Activated CD8-positive, alpha-beta memory T cell treated with anti-CD3 and anti-CD28 coated beads, Interleukin-2, amount 50 U/mL, for 4 hours (primary cell): ENCODE measurements around the gene CPVL.

Source experiments
- DNase-seq: peaks from one replicate; pipeline ENCODE4 v3.0.0-alpha.2; 2020

The CPVL gene

GRCh38 chr7:29086545-29086944 is 59.8 kb downstream of the CPVL start:
- DNase-seq = no peak

GRCh38 chr7:29084832-29085231 is 61.5 kb downstream of the CPVL start:
- no peak for DNase-seq

- DNase-seq = no peak
These were observed 65.5 kb downstream of the CPVL start for GRCh38 chr7:29080803-29081202.

GRCh38 chr7:29078311-29079260 is 67.8 kb downstream of the CPVL start:
- no peak for DNase-seq

DNA sequence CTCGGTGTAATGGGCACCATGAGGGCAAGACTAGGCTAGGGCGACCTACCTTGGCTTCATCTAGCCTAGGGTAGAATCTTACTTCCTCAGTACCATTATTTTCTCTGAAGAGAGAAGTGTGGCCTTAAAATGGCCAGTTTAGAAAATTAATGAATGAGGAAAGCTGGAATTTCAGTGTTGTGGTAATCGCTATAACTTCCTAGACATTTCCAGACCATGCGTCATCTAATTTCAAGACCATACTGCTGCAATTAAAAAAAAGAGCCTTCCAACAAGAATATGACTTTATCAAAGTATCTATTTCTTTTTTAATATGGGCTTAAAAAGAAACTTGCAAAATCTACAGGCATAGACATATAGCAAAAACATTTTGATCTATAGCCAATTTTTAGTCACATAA is 68.5 kb downstream of the CPVL start:
- no peak for DNase-seq

DNA sequence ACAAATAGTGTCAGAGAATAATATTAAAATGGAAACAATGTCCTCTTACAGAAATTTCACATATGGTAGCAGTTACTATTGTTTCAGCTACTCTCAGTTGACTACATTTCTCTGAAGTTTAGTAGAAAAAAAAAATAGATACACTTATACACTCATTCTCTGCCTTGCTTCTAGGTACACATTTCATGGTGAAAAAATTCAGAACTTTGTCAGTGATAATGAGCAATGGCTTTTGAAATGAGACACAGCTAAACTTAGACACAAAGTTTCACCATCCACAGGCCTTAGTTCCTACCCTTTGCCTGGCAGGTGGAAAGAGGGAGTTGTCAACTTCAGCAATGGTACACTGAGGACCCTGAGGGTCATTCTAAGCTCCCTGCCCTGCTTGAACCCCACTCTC is 69.2 kb downstream of the CPVL start:
- DNase-seq = no peak

GRCh38 chr7:29076631-29077030 is 69.7 kb downstream of the CPVL start:
- DNase-seq = no peak

DNA sequence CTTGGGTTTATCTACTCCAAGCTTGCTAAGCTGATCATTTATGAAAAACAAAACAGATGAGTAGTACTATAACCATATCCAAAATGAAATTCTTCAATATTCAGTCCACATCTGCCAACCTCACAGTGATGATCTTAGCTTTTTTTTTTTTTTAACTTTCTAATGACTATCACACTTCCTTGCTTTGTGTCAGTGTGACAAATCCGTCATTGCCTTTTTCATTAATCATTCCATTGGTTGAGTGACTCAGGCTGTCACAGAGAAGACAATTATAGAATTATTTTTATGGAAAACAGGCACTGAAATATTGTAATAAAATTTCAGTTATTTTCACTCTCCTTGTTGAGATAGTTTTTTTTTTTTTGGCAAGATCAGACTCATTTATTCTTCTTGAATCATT is 70.7 kb downstream of the CPVL start:
- DNase-seq = no peak

DNA sequence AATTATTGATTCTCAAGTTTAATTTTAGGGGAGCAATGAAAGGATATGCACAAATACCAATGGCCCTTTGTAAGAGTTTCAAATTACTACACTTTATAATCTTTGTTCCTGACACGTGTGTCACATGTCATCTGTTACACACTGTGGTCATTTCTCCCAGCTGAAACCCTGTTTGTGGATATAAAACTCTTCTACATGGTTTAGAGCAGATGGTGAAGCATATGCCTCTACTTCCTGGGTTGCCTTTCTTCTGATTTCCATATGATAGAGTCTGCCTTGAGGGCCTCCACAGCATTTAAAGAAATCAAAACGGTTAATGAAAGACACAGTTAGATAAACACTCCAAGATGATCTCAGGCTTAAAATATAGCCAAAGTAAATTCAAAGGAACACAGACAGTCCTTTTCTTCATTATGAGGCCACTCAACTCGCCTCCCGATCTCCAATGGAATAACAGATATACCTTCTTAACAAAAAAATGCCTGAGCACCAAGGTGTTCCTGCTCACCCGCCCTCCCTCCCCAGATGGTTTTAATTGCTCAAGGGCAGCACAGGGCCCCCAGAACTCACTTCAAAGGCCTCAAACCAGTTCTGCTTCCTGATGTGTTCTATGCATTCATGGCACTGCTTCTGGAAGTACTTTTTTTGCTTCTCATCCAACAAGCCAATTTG is 75.0 kb downstream of the CPVL start:
- no peak for DNase-seq

GRCh38 chr7:29066641-29067040 is 79.7 kb downstream of the CPVL start:
- no peak for DNase-seq

DNA sequence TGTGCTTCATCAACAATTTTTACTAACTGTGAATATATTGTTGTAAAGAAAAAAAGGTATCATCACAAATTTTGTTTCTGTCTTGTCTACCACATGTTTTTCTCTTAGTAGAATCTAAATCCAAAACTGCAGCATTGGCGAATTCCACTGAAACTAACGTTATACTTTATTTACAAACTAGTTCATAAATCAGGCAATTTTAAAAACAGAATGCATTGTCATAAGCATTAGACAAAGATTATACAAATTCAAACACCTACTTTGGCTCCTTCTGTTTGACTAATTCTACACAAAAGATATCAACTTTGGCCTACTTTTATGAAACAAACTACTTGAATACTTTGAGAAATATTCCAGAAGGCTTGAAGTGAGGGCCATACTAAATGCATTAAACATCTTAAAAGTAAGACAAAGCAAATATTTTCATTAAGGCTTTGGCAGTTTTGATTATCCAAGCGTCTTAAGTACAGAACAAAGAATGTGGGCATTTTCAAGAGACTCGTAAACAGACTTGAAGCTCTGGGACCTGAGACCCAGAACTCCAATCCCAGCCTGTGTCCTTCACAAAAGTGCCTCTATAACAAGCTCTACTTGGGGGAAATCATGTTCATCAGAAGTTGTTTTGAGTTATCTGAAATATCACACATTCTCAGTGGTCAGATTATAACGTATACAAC is 81.0 kb downstream of the CPVL start:
- no peak for DNase-seq

DNA sequence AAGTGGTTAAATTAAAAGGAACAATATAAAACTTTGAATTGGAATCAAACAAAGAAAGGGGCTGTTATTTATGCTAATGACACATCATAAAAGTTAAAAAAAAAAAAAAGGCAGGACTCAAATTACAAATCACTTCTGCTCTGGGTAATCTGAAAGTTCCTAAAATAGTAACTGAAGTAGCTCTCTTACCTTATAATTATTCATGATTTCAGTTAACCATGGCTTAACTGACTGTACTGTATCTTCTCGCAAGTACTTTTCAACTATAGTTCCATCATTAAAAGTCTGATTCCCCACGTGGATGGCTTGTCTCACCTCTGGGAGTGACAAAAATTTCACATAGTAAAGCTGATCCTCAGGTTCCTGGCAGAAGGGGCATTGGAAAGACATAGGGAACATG is 82.5 kb downstream of the CPVL start:
- DNase-seq = no peak

DNA sequence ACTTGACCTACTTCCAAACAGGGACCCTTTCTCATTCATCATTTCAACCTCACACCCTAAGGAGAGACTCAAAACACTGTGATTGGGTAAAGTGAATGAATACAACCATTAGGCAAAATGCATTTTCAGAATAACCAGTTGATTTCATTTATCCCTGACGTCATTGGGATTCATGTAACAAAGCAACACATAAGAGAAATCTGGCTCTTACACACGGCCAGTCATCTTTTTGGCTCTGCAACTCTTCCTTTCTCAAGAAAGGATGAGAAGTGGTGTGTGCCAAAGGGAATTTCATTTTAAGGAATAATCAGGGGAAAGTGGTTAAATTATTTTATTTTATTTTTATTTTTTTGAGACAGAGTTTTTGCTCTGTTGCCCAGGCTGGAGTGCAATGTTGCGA is 83.1 kb downstream of the CPVL start:
- no peak for DNase-seq

DNA sequence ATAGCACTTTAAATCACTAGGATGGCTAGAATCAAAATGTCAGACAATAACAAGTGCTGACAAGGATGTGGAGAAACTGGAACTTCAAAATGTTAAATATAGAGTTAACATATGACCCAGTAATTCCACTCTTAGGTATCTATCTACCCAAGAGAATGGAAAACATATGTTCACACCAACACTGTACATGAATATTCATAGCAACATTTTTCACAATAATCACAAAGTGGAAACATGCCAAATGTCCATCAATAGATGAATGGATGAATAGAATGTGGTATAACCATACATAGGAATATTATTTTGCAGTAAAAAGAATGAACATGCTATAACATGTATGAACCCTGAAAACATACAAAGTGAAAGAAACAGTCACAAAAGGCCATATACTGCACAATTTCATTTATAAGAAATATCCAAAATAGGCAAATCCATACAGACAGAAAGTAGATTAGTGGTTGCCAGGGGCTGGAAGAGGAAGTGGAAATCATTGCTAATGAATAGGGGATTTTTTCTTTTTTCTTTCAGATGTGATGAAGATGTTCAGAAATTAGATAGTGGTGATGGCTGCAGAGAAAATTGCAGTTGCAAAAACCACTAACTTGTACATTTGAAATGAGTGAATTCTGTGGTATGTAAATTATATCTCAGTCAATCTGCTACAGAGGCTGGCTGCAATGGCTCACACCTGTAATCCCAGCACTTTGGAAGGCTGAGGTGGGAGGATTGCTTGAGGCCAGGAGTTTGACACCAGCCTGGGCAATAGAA is 93.0 kb downstream of the CPVL start:
- no peak for DNase-seq

DNA sequence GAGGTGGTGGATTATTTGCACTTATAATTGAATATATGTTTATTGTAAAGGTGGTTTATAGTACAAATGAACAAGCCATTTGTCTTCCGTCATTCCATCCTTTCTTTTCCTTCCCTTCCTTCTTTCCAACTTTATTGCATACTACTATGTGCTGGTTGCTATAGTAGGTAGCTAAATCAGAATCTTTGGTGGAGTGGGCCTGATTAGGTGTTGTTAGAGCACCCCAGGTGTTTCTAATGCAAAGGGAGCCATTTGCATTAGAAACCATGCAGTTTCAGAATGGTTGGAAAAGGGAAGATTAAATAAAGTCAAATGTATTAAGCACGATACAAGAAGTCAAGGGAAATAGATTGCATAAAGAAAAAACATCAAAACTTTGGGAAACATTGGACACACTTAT is 99.4 kb downstream of the CPVL start:
- DNase-seq = no peak

DNA sequence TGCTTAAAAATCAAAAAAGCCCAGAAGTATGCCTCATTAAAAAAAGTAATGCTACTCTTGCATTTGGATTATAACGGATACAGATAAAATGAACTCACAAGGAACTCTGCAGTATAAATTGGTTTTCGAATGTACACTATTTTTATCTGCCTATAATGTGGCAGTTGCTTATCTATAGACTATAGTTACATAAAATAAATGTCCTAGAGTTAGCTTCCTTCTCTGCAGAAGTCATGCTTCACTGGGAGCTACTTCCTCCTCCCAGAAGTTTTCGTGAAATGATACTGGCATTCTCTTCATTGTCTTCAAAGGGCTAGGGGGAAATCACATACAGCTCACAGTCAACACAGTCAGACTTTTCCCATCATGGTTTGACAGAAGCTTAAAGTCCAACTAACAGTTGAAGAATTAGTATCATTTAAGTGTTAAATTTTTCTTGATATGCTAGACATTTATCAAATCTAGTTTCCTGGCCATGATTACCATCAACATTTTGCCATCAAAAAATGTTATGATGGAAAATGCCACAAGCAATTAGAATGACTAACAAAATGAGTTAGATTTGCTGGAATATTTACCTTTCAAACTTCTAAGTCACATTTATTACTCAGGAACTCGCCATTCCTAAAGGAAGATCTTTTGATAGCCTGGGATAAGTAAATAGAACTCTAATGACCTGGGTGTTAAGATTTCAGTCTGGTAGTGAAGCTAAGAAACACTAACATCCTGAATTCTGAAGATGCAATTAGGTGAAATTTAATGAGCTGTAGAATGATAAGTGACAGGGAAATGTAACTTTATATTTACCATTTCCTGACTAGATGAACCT is 100.9 kb downstream of the CPVL start:
- no peak for DNase-seq

DNA sequence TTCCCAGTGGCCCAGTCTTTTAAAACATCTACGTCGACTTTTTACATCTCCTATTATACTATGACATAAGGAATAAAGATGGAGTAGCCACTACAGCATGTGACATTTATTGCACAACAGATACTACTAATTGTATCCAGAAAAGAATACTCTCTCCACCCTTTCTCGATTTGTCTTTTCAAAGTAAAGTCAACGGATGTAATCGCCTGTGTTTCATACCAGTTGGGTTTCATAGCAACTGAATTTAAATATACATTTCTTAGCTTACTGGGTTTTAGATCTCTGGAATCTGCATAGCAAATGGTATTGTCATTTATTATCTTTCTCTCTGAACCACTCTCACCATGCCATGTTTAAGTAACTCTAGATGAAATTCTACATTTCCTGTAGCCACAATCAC is 101.8 kb downstream of the CPVL start:
- DNase-seq = no peak

- no peak for DNase-seq
These were observed 102.8 kb downstream of the CPVL start for GRCh38 chr7:29043576-29043975.

- no peak for DNase-seq
These were observed 103.5 kb downstream of the CPVL start for GRCh38 chr7:29042824-29043231.

GRCh38 chr7:29041991-29042390 is 104.3 kb downstream of the CPVL start:
- no peak for DNase-seq

DNA sequence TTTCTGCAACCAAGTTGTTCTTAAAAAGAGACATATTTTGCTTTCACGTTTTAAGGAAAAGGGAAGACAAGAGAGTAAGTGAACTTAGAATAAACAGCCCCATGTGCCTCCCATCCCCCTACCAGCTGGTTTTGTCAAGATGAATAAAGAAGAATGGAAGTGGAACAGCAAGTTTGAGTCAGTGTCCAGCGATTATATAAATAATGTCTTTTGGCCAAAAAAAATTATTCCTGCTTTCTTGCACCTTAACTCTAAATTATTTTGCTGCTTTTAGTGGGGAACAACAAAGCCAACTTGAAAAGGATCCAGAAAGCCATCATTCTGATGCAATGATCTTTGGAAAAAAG is 105.8 kb downstream of the CPVL start:
- DNase-seq = no peak
